Measurements from ENCODE around the gene IGSF22. TPM values are rescaled to one million over a fixed set of nuclear protein-coding genes. Genes with fewer than 3 reads are reported as not detected.
A peak's percentile ranks its signal among the peaks of the same experiment; 100 is the strongest.

IGSF22 gene
- total RNA-seq, 1 donor from 2014 or later = 4.1 TPM

DNA sequence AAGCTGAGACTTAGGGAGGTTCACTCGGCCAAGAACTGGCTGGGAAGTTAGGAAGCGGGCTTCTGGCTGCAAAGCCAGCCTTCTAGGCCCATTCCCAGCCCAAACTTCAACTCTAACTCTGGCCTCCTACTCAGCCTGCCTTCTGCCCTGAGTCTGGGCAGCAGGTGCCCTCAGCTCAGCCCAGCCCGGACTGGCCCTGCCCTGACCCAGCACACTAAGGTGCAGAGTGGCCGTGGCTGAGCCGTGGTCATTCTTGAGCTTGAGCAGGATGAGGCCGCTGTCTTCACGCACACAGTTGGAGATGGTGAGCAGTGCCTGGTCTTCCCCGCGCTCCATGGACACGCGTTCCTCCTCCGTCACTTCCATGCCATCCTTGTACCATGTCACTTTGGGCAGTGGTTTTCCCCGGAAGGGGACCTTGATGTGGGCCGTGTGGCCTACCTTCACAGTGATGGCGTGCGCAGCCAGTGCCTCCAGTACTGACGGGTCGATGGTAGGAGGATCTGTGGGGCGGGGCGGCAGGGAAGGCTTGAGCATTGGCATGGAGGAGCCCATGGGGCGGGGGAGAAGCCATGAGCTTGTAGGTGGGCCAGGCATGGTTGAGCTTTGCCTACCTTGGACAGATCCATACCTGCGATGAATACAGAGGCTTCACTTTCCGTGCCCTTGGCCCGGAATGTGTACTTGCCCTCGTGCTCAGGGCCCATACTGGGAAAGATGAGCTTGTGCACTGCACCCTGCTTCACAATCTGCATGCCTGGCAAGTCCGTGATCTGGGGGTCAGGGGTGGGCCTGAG, 12.1 kb downstream of the IGSF22 start:
- DNase-seq (ENCODE audit: low spot score) = no peak

DNA sequence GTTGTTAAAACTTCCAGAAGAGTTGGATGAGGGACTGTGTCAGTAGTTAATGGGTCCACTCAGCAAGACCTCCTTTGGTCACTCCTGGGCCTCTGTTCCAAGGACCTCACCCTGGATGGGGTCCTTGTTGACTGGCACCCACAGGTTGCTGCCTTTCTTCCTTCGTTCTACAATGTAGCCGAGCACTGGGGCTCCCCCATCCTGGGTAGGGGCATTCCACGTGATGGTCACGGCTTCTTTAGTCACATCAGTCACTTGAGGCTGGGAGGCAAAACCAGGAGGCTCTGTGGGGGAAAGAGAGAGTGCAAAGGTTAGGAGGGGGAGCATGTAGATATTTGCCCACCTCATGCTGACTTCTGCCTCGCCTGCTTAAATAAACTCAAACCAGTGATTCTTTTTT, 15.4 kb downstream of the IGSF22 start:
- no peak for DNase-seq (ENCODE audit: low spot score)

- no peak for DNase-seq (ENCODE audit: low spot score)
These were observed 16.6 kb downstream of the IGSF22 start for GRCh38 chr11:18709414-18709813.

DNA sequence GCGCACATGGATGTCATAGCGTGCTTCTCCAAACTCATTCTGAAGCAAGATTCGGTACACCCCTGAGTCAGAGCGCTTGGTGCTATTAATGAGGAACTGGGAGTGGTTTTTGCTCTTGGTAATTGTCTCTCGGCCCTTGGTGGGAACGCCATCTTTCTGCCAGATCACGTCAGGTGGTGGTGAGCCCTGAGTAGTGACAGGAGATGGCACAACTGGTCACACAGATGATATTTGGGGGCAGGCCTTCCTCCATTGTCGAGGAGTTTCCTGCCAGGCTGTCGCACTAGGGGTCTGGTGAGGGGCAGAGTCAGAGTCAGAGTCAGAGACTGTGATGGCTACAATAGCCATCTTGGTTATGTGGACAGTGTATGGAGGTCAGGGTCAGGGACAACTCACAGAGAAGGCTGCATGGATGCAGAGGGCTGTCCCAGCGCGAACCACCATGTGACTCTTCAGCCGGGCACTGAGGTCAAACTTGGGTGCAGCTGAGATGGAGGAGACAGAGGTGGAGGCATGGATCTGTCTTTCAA, 18.1 kb downstream of the IGSF22 start:
- no peak for DNase-seq (ENCODE audit: low spot score)

GRCh38 chr11:18706330-18707243, 19.4 kb downstream of the IGSF22 start:
- DNase-seq (ENCODE audit: low spot score) = peak; percentile 78

- DNase-seq (ENCODE audit: low spot score) = no peak
These were observed 20.2 kb downstream of the IGSF22 start for GRCh38 chr11:18705651-18706281.

DNA sequence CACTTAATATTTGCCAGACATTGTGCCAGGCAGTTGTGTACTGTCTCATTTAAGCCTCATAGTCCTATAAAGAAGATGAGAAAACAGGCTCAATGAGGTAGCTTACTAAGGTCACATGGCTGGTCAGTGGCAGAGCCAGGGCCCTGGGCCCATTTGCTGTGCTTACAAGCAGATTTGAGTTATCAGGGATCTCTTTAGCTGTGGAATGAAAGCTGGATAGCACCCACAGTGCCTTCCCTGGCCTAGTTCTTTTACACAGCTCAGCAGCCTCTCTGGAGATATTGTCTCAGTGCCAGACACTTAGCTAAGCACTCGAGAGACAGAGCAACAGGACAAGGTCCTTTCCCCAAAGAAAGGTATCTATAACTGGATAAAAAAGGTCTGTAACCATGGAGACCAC, 21.3 kb downstream of the IGSF22 start:
- DNase-seq (ENCODE audit: low spot score) = no peak

DNA sequence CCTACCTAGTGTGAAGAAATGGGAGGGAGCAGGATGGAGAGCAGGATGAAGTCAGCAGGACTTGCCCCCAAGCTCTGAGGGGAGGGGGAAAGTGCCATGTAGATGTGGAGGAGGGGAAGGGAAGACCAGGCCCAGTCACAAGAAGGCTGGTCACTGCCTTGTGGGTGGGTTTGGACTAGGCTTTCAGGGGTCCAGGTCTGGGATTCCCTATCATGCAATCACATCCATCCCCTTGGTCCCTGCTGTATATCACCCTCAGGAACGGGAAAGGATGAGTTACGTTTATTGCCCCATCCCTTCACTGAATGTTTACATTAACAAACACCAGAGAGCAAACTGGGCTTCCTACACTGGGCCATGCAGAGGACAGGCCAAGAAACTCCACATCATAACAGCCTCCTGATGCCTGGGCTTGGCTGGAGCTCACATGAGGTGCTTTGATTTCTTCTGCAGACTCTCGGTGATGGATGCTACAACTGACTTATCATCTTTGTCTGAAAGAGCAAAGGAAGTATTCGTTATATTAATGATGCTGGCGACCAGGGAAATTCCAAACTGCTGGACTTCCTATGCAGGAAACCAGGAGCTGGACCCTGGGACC, 21.8 kb downstream of the IGSF22 start:
- DNase-seq (ENCODE audit: low spot score) = no peak

- DNase-seq (ENCODE audit: low spot score) = no peak
These were observed 22.8 kb downstream of the IGSF22 start for GRCh38 chr11:18703001-18703763.

GRCh38 chr11:18701614-18702216, 24.3 kb downstream of the IGSF22 start:
- no peak for DNase-seq (ENCODE audit: low spot score)

- DNase-seq (ENCODE audit: low spot score) = no peak
These were observed 25.1 kb downstream of the IGSF22 start for GRCh38 chr11:18700872-18701271.

- no peak for DNase-seq (ENCODE audit: low spot score)
These were observed 25.6 kb downstream of the IGSF22 start for GRCh38 chr11:18700375-18700774.

- DNase-seq (ENCODE audit: low spot score) = no peak
These were observed 26.1 kb downstream of the IGSF22 start for GRCh38 chr11:18699848-18700261.

DNA sequence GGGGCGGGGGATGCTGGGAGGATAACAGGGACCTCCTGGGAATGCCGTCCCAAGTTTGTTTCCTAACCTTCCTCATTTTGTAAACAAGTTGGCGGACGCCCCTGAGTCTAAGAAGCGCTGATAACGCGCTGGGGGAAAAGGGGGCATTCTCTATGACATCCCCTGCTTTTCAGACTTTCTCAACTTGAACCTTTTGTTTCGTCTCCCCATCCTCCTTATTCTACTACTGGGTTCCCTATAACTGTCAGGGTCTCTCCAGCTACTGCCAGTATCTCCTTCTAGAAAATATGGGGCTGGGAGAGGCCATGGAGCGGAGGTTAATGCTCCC, 26.8 kb downstream of the IGSF22 start:
- no peak for DNase-seq (ENCODE audit: low spot score)

DNA sequence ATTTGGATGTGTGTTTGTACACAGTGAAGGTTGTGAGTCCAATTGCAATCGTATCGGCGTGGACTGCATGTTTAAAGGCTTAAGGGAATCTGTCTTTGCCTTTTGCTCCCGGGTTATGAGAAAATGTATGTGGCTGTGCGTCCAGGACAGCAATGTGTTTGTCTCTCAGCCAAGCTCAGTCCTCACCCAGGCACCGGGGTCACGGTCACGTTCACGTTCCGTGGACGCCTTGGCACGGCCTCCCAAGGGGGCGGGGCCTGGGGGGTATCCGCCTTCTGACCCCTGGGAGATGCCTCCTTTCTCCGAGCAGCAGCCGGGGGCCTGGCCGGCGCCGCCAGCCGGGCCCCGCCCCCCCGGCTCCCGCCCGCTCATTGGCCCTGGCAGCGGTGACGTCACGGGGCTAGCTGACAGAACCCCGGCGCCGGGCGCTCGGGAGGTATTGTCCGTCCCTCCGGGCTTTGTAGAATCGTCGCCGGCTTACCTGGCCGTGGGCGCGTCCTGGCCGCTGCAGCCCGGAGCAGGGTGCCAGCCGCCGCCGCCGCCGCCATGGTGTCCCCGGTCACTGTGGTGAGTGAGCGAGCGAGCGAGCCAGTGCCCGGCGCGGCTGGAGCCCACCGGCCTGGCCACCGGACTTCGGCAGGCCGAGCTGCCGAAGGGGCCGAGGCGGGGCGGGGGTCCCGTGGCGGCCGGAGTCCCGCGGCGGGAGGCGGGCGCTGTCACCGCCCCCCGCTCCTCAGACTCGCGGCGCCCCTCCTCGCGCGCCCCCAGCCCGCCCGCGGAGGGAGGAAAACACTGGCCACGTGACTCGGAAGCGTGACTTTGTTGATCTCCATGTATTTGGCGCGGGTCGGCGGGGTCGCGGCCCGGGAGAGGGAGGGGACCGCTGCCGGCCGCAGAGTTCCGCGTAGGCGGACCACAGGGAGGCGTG, 27.4 kb downstream of the IGSF22 start, which contains the start of gene TMEM86A:
TMEM86A (plus strand) TSS at position 439 of the 928 bp plus-strand sequence; CDS start at position 547, 108 bp downstream.
- DNase-seq (ENCODE audit: low spot score) = peak; percentile 93

- DNase-seq (ENCODE audit: low spot score) = no peak
These were observed 28.4 kb downstream of the IGSF22 start for GRCh38 chr11:18697576-18697975.

- DNase-seq (ENCODE audit: low spot score) = no peak
These were observed 29.3 kb downstream of the IGSF22 start for GRCh38 chr11:18696638-18697225.

GRCh38 chr11:18692941-18693760, 32.8 kb downstream of the IGSF22 start:
- DNase-seq (ENCODE audit: low spot score) = no peak

Data from ureter (tissue), 1 donor.